HFF-Myc (cell line): Measurements from ENCODE around the gene PRKAG2.

ENCODE experiments used
- DNase-seq: peaks from one replicate; pipeline ENCODE4 v3.0.0-alpha.2; 2011; ENCODE audit warnings: low read depth; ENCODE audit errors: extremely low read depth
- H3K4me3 ChIP-seq: replicated peaks from 2 replicates; pipeline ENCODE4 v1.5.1; 2011; ENCODE audit warnings: low read depth, mild to moderate bottlenecking, control low read depth, low read length
- TF ChIP-seq, protein P1 (sequence below): IDR thresholded peaks from 2 replicates; pipeline ENCODE4 v1.5.1; 2012; ENCODE audit warnings: mild to moderate bottlenecking, low read depth, low read length, control low read depth; ENCODE audit errors: missing control alignments

Gene PRKAG2

DNA sequence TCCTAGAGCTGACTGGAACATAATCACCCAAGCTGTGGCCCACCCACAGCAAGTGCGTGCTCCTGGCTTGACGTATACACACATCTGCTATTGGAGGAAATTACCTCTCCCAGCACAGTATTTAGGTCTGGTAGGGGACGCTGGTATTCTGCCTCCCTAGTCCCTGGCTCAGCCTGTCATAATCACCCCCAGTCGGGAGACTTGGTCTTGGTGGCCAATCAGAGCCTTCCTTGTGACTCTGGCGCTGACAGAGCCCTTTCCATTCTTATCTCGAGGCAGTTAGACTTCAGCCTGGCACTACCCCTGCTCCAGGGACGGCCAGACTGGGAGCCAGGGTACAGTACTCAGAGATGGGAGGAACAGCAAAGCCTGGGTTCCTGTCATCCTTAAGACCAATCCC lies 14.3 kb upstream of the PRKAG2 start:
- no peak for DNase-seq
- no peak overlapping the region for H3K4me3 ChIP-seq
- TF ChIP-seq, protein P1, sequence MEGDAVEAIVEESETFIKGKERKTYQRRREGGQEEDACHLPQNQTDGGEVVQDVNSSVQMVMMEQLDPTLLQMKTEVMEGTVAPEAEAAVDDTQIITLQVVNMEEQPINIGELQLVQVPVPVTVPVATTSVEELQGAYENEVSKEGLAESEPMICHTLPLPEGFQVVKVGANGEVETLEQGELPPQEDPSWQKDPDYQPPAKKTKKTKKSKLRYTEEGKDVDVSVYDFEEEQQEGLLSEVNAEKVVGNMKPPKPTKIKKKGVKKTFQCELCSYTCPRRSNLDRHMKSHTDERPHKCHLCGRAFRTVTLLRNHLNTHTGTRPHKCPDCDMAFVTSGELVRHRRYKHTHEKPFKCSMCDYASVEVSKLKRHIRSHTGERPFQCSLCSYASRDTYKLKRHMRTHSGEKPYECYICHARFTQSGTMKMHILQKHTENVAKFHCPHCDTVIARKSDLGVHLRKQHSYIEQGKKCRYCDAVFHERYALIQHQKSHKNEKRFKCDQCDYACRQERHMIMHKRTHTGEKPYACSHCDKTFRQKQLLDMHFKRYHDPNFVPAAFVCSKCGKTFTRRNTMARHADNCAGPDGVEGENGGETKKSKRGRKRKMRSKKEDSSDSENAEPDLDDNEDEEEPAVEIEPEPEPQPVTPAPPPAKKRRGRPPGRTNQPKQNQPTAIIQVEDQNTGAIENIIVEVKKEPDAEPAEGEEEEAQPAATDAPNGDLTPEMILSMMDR = no peak

- DNase-seq = no peak
- TF ChIP-seq, protein P1 = no peak
Observed at GRCh38 chr7:151890355-151891004, 13.6 kb upstream of the PRKAG2 start.

DNA sequence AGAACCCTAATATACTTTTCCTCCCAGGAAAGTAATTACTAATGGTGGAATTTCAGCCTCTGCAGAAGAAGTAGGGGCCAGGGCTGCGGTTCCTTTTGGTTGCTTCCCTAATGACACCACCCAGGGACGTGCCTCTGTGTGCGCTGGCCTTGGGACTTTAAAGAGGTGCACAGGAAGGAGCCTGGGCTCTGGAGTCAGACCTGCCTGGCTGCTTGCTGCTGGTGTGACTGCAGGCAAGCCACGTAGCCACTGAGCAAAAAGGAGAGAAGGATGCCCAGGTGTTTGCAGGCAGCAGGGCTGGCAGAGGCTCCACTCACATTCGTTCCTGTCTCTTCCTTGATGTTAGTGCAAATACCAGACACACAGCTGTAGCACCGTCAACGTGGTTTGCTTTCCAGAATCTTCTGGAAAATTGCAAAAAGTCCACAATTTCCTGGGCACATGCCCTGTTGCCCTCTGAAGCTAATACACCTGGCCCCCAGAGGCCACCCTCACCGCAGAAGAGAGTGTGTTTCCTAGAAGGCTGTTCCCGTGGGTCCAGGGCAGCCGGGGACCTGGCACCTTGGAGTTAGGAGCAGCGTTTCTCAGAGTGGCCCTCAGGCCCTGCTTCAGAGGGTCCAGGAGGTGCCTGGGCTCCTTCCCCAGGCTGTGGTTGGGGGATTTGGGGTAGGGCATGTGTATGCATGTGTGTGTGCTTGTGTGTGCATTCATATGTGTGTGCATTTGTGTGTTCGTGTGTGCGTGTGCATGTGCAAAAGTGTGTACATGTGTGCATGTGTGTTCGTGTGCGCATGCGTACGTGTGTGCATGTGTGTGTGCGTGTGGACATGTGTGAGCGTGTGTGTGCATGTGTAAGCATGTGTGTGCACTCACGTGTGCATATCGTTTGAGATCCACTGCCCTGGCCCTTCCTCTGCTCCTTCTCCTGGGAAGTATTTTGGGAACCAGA lies 12.8 kb upstream of the PRKAG2 start:
- H3K4me3 ChIP-seq = no peak overlapping the region
- TF ChIP-seq, protein P1 = no peak
- DNase-seq = no peak

More at GRCh38 chr7:151890355-151891004, 13.6 kb upstream of the PRKAG2 start:
- H3K4me3 ChIP-seq = no peak overlapping the region

- no peak overlapping the region for H3K4me3 ChIP-seq
- TF ChIP-seq, protein P1 = no peak
- DNase-seq = no peak
Observed at GRCh38 chr7:151888079-151889067, 11.5 kb upstream of the PRKAG2 start.

DNA sequence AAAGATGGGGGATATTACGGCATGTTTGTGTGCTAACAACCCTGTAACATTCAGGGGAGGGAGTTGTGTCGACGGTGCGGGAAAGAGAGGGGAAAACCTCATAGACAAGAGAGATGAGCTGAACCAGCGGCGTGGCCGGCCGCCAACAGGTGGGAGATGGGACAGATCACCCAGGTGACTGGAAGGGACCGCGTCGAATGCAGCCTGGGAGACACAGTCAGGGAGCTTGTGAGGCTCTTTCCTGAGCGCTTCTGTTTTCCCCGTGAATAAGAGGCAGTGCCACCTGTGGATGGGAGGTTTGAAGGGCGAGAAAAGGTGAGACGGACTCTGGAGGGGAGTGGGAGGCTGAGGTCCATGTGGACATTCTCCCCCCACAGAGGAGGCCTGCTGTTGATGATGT lies 9.9 kb upstream of the PRKAG2 start:
- TF ChIP-seq, protein P1 = no peak
- no peak overlapping the region for H3K4me3 ChIP-seq
- no peak for DNase-seq

DNA sequence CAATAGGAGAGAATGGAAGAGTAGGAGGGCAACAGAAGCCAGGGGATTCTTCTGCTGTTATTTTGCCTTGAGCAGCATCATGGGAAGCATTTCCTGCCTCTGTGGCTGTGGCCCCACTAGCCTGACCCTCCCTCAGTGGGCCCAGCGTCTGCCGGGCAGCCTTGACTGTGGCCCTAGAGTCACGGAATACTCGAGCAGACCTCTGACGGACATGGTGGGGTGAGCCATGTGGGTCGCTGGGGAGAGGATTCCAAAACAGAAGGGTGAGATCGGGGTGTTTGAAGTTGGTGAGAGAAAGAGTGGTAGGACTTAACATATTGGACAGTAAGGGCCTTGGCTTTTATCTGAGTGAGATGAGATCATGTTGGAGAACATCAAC lies 8.3 kb upstream of the PRKAG2 start:
- no peak for DNase-seq
- H3K4me3 ChIP-seq = no peak overlapping the region
- TF ChIP-seq, protein P1 = no peak
